ENCODE results near the gene ZMYND8.

ZMYND8 gene

GRCh38 chr20:47258745-47259695 is 97.5 kb downstream of the ZMYND8 start:
- H3K4me3 ChIP-seq (replicated peaks; ENCODE audit: low read depth, low read length) = no peak overlapping the region
- peak; percentile 42 for DNase-seq (ENCODE audit: extremely low read depth, insufficient read length)
- H3K27me3 ChIP-seq (replicated peaks; ENCODE audit: control insufficient read depth, insufficient read depth, low read length) = no peaks in the 10 kb centered on the region
- H3K36me3 ChIP-seq (ENCODE audit: control insufficient read depth, insufficient read depth, low read length) = peaks cover 5% of the 10 kb centered on the region
- TF ChIP-seq CTCF (IDR thresholded peaks at IDR 0.05; ENCODE audit: insufficient read depth, low read length, poor library complexity, severe bottlenecking) = no peak

GRCh38 chr20:47257771-47258170 is 98.7 kb downstream of the ZMYND8 start:
- TF ChIP-seq CTCF (IDR thresholded peaks at IDR 0.05; ENCODE audit: insufficient read depth, low read length, poor library complexity, severe bottlenecking) = no peak
- Histone ChIP-seq H3K27me3 (replicated peaks; ENCODE audit: control insufficient read depth, insufficient read depth, low read length) (no peaks in the 10 kb centered on the region), H3K36me3 (ENCODE audit: control insufficient read depth, insufficient read depth, low read length) (peaks cover 11% of the 10 kb centered on the region), H3K4me3 (replicated peaks; ENCODE audit: low read depth, low read length) (no peak overlapping the region)
- DNase-seq (ENCODE audit: extremely low read depth, insufficient read length) = no peak

- Histone ChIP-seq H3K4me3 (replicated peaks; ENCODE audit: low read depth, low read length) (no peak overlapping the region), H3K36me3 (ENCODE audit: control insufficient read depth, insufficient read depth, low read length) (peaks cover 11% of the 10 kb centered on the region), H3K27me3 (replicated peaks; ENCODE audit: control insufficient read depth, insufficient read depth, low read length) (no peaks in the 10 kb centered on the region)
- TF ChIP-seq CTCF (IDR thresholded peaks at IDR 0.05; ENCODE audit: insufficient read depth, low read length, poor library complexity, severe bottlenecking) = no peak
- DNase-seq (ENCODE audit: extremely low read depth, insufficient read length) = no peak
Observed at GRCh38 chr20:47257256-47257655, 99.2 kb downstream of the ZMYND8 start.

GRCh38 chr20:47256668-47257236 is 99.7 kb downstream of the ZMYND8 start:
- H3K27me3 ChIP-seq (replicated peaks; ENCODE audit: control insufficient read depth, insufficient read depth, low read length) = no peaks in the 10 kb centered on the region
- no peak overlapping the region for H3K4me3 ChIP-seq (replicated peaks; ENCODE audit: low read depth, low read length)
- TF ChIP-seq CTCF (IDR thresholded peaks at IDR 0.05; ENCODE audit: insufficient read depth, low read length, poor library complexity, severe bottlenecking) = no peak
- no peak for DNase-seq (ENCODE audit: extremely low read depth, insufficient read length)
- H3K36me3 ChIP-seq (ENCODE audit: control insufficient read depth, insufficient read depth, low read length) = peaks cover 11% of the 10 kb centered on the region

- TF ChIP-seq CTCF (IDR thresholded peaks at IDR 0.05; ENCODE audit: insufficient read depth, low read length, poor library complexity, severe bottlenecking) = no peak
- DNase-seq (ENCODE audit: extremely low read depth, insufficient read length) = no peak
- peaks cover 20% of the 10 kb centered on the region for H3K36me3 ChIP-seq (ENCODE audit: control insufficient read depth, insufficient read depth, low read length)
Observed at GRCh38 chr20:47253872-47254271, 102.6 kb downstream of the ZMYND8 start.

More at GRCh38 chr20:47253872-47254271, 102.6 kb downstream of the ZMYND8 start:
- Histone ChIP-seq H3K4me3 (replicated peaks; ENCODE audit: low read depth, low read length) (no peak overlapping the region), H3K27me3 (replicated peaks; ENCODE audit: control insufficient read depth, insufficient read depth, low read length) (no peaks in the 10 kb centered on the region)
